H1 (cell line): ENCODE data around the gene USF1. TPM values are rescaled to one million over a fixed set of nuclear protein-coding genes. Genes with fewer than 3 reads are reported as not detected.

Experiments used
- polyA plus RNA-seq, 7 experiments: library from polyadenylated mRNA; depleted of rRNA in 3 of 7; stranded (reverse) in 5 of 7; unstranded in 2 of 7; fragments of >200 nt in 5 of 7; fragments of 200-250 nt in 2 of 7; gene quantifications; 1 replicate in 5 of 7; 2 replicates in 1 of 7; 4 replicates in 1 of 7; pipeline versions ENCODE4 v1.2.1 to v1.2.3, GENCODE V29; 2011 to 2013; ENCODE audit warnings: missing spikeins in 2 of 7, mixed read lengths in 2 of 7
- small RNA-seq: library from polyadenylated mRNA; stranded (forward); fragments of <200 nt; extraction: miRNeasy Mini kit (QIAGEN cat#:217004); gene quantifications from one replicate; pipeline ENCODE3, GENCODE V24; 2013; ENCODE audit not compliant: insufficient read depth
- total RNA-seq: library from RNA; stranded (reverse); fragmentation: NEBNext Ultra II Directional; extraction: Animal tissue kit (Norgen Biotek cat#: 25700); gene quantifications from 2 replicates; pipeline ENCODE4 v1.2.1, GENCODE V29; 2021

Gene USF1
- total and polyA plus RNA-seq, 2 of the 8 experiments (the other 6 are each of a cell fraction or from before 2014, with no cell fraction given): 45.7 to 68.9 TPM

Small RNA genes lying within 50 kb of the gene (small RNA-seq; reads per million reads assigned to genes)
- gene AL591806.2: not detected

Other genes with a start within 250 kb of the USF1 start
- gene LY9, start 249.8 kb downstream of the USF1 start, total RNA-seq: not detected in 2 replicates
- gene LY9, start 249.8 kb downstream of the USF1 start, polyA plus RNA-seq (2011; rRNA removed): not detected in 2 replicates
- gene CD244, start 183.1 kb downstream of the USF1 start, total RNA-seq: not detected in 2 replicates
- gene CD244, start 183.1 kb downstream of the USF1 start, polyA plus RNA-seq (2011; rRNA removed): not detected in 2 replicates
- gene ITLN1, start 160.8 kb downstream of the USF1 start, total RNA-seq: not detected in 2 replicates
- gene ITLN1, start 160.8 kb downstream of the USF1 start, polyA plus RNA-seq (2011; rRNA removed): not detected in 2 replicates
- gene ITLN2, start 91.2 kb downstream of the USF1 start, total RNA-seq: 4.7 and 5.6 TPM in 2 replicates
- gene ITLN2, start 91.2 kb downstream of the USF1 start, polyA plus RNA-seq (2011; rRNA removed): 6.3 and 6.8 TPM in 2 replicates
- gene F11R, start 24.8 kb downstream of the USF1 start, total RNA-seq: 143 and 159 TPM in 2 replicates
- gene F11R, start 24.8 kb downstream of the USF1 start, polyA plus RNA-seq (2011; rRNA removed): 170 and 200 TPM in 2 replicates
- 60.4 and 60.9 TPM in 2 replicates for gene TSTD1, start 7.0 kb downstream of the USF1 start, total RNA-seq
- 314 and 360 TPM in 2 replicates for gene TSTD1, start 7.0 kb downstream of the USF1 start, polyA plus RNA-seq (2011; rRNA removed)
- gene ARHGAP30, start 23.9 kb upstream of the USF1 start, total RNA-seq: 0.39 and 0.40 TPM in 2 replicates
- 0.27 and 0.50 TPM in 2 replicates for gene ARHGAP30, start 23.9 kb upstream of the USF1 start, polyA plus RNA-seq (2011; rRNA removed)
- gene NECTIN4, start 43.6 kb upstream of the USF1 start, total RNA-seq: 0.19 and 0.29 TPM in 2 replicates
- gene NECTIN4, start 43.6 kb upstream of the USF1 start, polyA plus RNA-seq (2011; rRNA removed): 0.71 and 0.86 TPM in 2 replicates
- 4.0 and 6.5 TPM in 2 replicates for gene KLHDC9, start 52.4 kb upstream of the USF1 start, total RNA-seq
- gene KLHDC9, start 52.4 kb upstream of the USF1 start, polyA plus RNA-seq (2011; rRNA removed): 15.6 and 18.0 TPM in 2 replicates
- 71.2 and 74.7 TPM in 2 replicates for gene PFDN2, start 72.1 kb upstream of the USF1 start, total RNA-seq
- gene PFDN2, start 72.1 kb upstream of the USF1 start, polyA plus RNA-seq (2011; rRNA removed): 66.2 and 69.6 TPM in 2 replicates
- gene NIT1, start 72.1 kb upstream of the USF1 start, total RNA-seq: 40.4 and 40.6 TPM in 2 replicates
- 33.0 and 46.3 TPM in 2 replicates for gene NIT1, start 72.1 kb upstream of the USF1 start, polyA plus RNA-seq (2011; rRNA removed)
- 42.0 and 42.6 TPM in 2 replicates for gene DEDD, start 86.7 kb upstream of the USF1 start, total RNA-seq
- 55.9 and 61.7 TPM in 2 replicates for gene DEDD, start 86.7 kb upstream of the USF1 start, polyA plus RNA-seq (2011; rRNA removed)
- gene UFC1, start 108.0 kb upstream of the USF1 start, total RNA-seq: 67.8 and 71.0 TPM in 2 replicates
- 60.2 and 102 TPM in 2 replicates for gene UFC1, start 108.0 kb upstream of the USF1 start, polyA plus RNA-seq (2011; rRNA removed)
- gene USP21, start 113.5 kb upstream of the USF1 start, total RNA-seq: 23.9 and 28.2 TPM in 2 replicates
- gene USP21, start 113.5 kb upstream of the USF1 start, polyA plus RNA-seq (2011; rRNA removed): 36.3 and 53.5 TPM in 2 replicates
- gene PPOX, start 120.4 kb upstream of the USF1 start, total RNA-seq: 32.1 and 40.4 TPM in 2 replicates
- 37.7 and 39.4 TPM in 2 replicates for gene PPOX, start 120.4 kb upstream of the USF1 start, polyA plus RNA-seq (2011; rRNA removed)
- 42.3 and 45.5 TPM in 2 replicates for gene B4GALT3, start 131.5 kb upstream of the USF1 start, total RNA-seq
- 43.0 and 61.2 TPM in 2 replicates for gene B4GALT3, start 131.5 kb upstream of the USF1 start, polyA plus RNA-seq (2011; rRNA removed)
- gene ADAMTS4, start 153.1 kb upstream of the USF1 start, total RNA-seq: 7.2 and 12.4 TPM in 2 replicates
- gene ADAMTS4, start 153.1 kb upstream of the USF1 start, polyA plus RNA-seq (2011; rRNA removed): 4.6 and 6.4 TPM in 2 replicates
- gene NDUFS2, start 156.4 kb upstream of the USF1 start, total RNA-seq: 88.7 and 95.1 TPM in 2 replicates
- gene NDUFS2, start 156.4 kb upstream of the USF1 start, polyA plus RNA-seq (2011; rRNA removed): 100 and 113 TPM in 2 replicates
- 0.86 TPM in 1 of 2 replicates, not detected in the other for gene FCER1G, start 169.3 kb upstream of the USF1 start, total RNA-seq
- 0.85 and 1.6 TPM in 2 replicates for gene FCER1G, start 169.3 kb upstream of the USF1 start, polyA plus RNA-seq (2011; rRNA removed)
- gene APOA2, start 177.7 kb upstream of the USF1 start, total RNA-seq: not detected in 2 replicates
- gene APOA2, start 177.7 kb upstream of the USF1 start, polyA plus RNA-seq (2011; rRNA removed): 0.41 TPM in 1 of 2 replicates, not detected in the other
- 13.8 and 15.0 TPM in 2 replicates for gene TOMM40L, start 180.1 kb upstream of the USF1 start, total RNA-seq
- 11.4 and 14.2 TPM in 2 replicates for gene TOMM40L, start 180.1 kb upstream of the USF1 start, polyA plus RNA-seq (2011; rRNA removed)
- not detected in 2 replicates for gene NR1I3, start 192.2 kb upstream of the USF1 start, total RNA-seq
- gene NR1I3, start 192.2 kb upstream of the USF1 start, polyA plus RNA-seq (2011; rRNA removed): not detected in 2 replicates
- gene PCP4L1, start 212.8 kb upstream of the USF1 start, total RNA-seq: 1.0 and 1.9 TPM in 2 replicates
- 0.41 and 0.55 TPM in 2 replicates for gene PCP4L1, start 212.8 kb upstream of the USF1 start, polyA plus RNA-seq (2011; rRNA removed)